Upper lobe of right lung (tissue), 1 donor: ENCODE measurements around the gene SND1. TPM values are rescaled to one million over a fixed set of nuclear protein-coding genes. Genes with fewer than 3 reads are reported as not detected.

Experiments
- ATAC-seq: fragments of 200-7000 bp; cut with Tn5 transposase; one replicate; pipeline ENCODE4 v1.9.1; 2020; ENCODE audit warnings: mild to moderate bottlenecking, moderate library complexity
- DNase-seq: peaks from one replicate; pipeline ENCODE4 v3.0.0-alpha.2; 2020
- H3K27ac ChIP-seq: fragments of 200-600 bp; one replicate; pipeline ENCODE4 v1.8.0; 2022
- H3K27me3 ChIP-seq: fragments of 200-600 bp; one replicate; pipeline ENCODE4 v1.8.0; 2022; ENCODE audit warnings: mild to moderate bottlenecking
- H3K36me3 ChIP-seq: fragments of 200-600 bp; one replicate; pipeline ENCODE4 v1.8.0; 2022
- H3K4me1 ChIP-seq: fragments of 200-600 bp; one replicate; pipeline ENCODE4 v1.8.0; 2022
- H3K4me3 ChIP-seq: fragments of 200-600 bp; one replicate; pipeline ENCODE4 v1.8.0; 2022; ENCODE audit warnings: mild to moderate bottlenecking
- H3K9me3 ChIP-seq: fragments of 200-600 bp; one replicate; pipeline ENCODE4 v1.8.0; 2022
- CTCF ChIP-seq: fragments of 200-600 bp; IDR thresholded peaks from one replicate; pipeline ENCODE4 v1.8.0; 2022; ENCODE audit warnings: antibody characterized with exemption
- intact Hi-C: fragments of 100-400 bp; cut with DNase I; formaldehyde crosslinking; loops from one replicate; pipeline ENCODE4 v1.11.0; 2022
- total RNA-seq: library from RNA; stranded (reverse); fragmentation: NEBNext Ultra II Directional; extraction: Animal tissue kit (Norgen Biotek cat#: 25700); gene quantifications from one replicate; pipeline ENCODE4 v1.2.1, GENCODE V29; 2021
- donor health status: DM: no; HTN: yes; CAD: no; lungs with severe emphysema.

SND1 gene
- total RNA-seq, 1 donor from 2014 or later = 150 TPM

DNA sequence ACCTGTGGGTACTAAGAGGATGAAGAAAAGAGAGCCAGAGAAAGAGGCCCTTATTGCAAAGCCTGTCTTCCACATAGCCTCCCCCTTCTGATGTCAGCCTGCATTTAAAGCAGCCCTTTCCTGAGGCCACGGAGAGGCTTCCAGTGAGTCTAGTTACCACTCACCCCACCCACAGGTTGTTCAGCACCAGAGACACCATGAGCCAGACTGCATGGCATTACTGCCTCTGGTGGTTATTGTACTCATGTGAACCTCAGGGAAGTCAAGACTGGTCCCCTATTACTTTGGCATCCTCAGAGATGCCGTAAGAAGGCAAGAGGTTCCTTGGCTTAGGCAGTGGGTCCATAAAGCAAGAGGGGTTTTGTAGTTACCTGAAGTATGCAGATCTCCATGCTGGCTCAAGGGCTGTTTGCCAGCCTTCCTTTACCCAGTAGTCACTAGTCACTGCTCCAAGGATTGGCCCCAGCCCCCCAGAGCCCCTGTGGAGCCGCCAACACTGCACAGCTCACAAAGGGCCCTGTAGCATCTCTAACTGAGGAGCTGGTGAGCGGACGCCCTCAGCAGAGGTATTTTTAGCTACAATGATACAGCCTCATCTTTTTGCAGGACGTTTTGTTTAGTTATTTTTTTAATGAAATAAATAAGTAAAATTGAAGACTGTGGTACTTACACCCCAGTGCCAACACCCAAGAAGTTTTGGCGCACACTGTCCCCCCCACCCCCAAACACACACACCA lies 358.6 kb downstream of the SND1 start:
- ATAC-seq (no peak), DNase-seq (no peak)
- TF ChIP-seq CTCF = no peak
- Histone ChIP-seq H3K27me3 (no peaks in the 10 kb centered on the region), H3K4me3 (no peak overlapping the region), H3K9me3 (no peaks in the 10 kb centered on the region), H3K27ac (no peak overlapping the region), H3K36me3 (no peaks in the 10 kb centered on the region), H3K4me1 (peaks cover 12% of the 10 kb centered on the region)
- intact Hi-C loops = no loop called here

DNA sequence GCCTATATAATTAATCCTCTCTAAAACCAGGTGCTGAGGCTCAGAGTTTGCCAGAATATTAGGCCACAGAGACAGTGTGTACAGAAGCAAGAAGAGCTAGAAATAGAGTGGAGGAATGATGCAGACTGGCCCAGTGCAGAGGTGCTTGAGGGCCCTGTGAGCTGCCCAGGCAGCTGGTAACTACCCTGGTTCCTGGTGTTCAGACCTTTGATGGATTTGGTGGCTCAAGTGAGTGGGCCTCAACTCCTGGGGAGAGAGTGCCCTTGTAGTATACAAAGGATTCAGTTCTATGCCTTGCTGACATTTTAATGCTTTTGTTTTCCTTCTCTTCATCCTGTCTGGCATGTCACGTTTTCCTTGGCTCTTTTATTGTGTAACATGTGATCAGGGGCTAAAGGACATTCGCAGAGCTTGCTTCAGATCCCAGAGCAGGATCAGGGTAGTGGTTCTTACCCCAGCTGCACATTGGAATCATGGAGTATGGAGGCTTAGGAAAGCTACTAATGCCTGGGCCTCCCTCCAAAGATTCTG lies 359.2 kb downstream of the SND1 start:
- TF ChIP-seq CTCF = no peak
- no peaks in the 10 kb centered on the region for H3K27me3 ChIP-seq
- H3K27ac ChIP-seq = no peak overlapping the region
- H3K4me1 ChIP-seq = peaks cover 15% of the 10 kb centered on the region
- H3K36me3 ChIP-seq = no peaks in the 10 kb centered on the region
- no peak overlapping the region for H3K4me3 ChIP-seq
- ATAC-seq (no peak), DNase-seq (no peak)
- H3K9me3 ChIP-seq = no peaks in the 10 kb centered on the region
- intact Hi-C loops = no loop called here

DNA sequence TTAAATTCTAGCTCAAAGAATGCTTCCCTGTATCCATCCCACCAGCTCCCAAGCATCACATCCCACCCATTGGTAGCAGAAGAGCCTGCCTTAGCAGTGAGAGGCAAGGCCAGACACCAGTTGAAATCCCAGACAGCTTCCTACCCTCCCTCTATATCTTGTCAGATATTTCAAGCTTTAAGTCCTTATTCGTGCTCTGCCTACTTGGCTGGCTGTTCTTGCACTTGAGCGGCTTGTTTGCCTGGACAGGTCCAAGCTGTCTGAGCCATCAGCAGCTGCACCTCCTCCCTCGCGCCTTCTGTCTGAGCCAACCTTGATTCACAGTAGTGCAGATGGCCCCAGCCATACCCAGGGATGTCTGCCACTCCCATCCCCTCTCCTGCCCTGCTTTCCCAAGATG lies 362.8 kb downstream of the SND1 start:
- no peak for ATAC-seq
- intact Hi-C loops = no loop called here
- DNase-seq = no peak

DNA sequence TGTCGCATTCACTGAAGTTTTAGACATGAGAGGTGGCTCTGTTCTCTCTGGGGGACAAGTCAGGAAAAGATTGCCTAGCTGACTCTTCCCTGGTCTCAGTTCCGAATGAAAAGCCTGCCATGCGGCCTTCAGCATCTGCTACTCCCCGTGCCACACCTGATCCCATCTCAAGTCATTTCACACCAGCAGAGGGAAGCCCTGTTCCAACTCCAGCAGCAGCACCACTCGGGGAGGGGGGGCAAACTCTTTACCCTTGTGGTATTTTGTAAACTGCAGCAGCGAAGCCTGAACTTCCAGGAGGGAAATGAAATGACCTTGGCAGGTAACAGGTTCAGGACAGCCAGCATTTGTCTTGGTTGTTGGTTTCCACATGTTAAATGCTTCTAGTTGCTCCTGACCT lies 365.5 kb downstream of the SND1 start:
- DNase-seq (no peak), ATAC-seq (peak; percentile 54)
- Histone ChIP-seq H3K27me3 (no peaks in the 10 kb centered on the region), H3K4me1 (peaks cover 29% of the 10 kb centered on the region), H3K9me3 (no peaks in the 10 kb centered on the region), H3K36me3 (peaks cover 5% of the 10 kb centered on the region), H3K27ac (no peak overlapping the region), H3K4me3 (no peak overlapping the region)
- TF ChIP-seq CTCF = no peak
- intact Hi-C loops = no loop called here

More for the DNA sequence above, 362.8 kb downstream of the SND1 start:
- no peaks in the 10 kb centered on the region for H3K27me3 ChIP-seq
- H3K36me3 ChIP-seq = no peaks in the 10 kb centered on the region
- H3K4me3 ChIP-seq = no peak overlapping the region
- TF ChIP-seq CTCF = no peak
- H3K27ac ChIP-seq = no peak overlapping the region
- no peaks in the 10 kb centered on the region for H3K9me3 ChIP-seq
- peaks cover 29% of the 10 kb centered on the region for H3K4me1 ChIP-seq

DNA sequence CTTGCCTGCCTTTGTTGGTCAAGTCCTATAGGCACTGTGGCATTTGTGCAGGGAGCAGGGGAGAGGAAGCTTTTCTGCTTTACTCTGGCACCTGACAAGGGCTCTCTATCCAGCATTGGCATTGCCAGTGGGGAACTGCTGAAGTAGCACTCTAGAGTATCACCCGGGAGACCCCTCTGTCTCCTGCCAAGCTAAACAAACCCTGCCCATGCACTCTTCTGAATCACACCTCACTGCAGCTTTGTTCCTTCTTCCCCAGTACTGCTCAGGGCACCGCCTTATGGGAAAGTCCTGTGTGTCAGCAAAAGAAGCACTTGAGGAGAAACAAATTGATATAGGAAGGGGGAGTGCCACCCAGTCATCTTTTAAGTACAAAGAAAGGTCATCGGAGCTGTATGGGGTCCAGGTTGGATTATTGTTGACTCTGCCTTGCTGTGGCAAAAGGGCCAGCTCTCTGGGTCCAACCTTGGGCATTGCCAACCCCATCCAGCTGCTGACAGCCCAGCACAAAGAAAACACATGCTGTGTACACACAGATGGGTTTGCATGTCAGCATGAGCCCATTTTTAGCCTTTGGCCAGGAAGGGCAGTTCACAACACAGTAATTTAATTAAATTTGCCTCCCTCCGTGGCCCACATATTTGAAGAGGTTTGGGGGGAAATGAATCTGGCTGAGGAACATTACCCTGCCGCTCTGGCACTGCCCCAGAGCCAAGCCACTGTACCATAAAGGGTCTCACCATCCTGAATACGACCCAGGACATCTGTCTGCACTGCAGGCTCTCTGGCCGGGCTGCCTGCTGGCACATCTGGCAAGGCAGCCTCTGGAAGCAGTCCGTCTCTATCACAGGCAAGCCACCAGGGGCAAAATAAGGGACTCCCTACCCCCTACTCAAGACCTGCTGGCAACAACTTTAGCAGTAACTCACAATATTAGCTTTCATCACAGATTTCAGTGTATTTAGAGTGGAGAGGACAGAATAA lies 366.2 kb downstream of the SND1 start:
- ATAC-seq (peak; percentile 89), DNase-seq (no peak)
- Histone ChIP-seq H3K4me3 (no peak overlapping the region), H3K36me3 (peaks cover 5% of the 10 kb centered on the region), H3K9me3 (no peaks in the 10 kb centered on the region), H3K27me3 (no peaks in the 10 kb centered on the region), H3K27ac (no peak overlapping the region), H3K4me1 (peaks cover 29% of the 10 kb centered on the region)
- intact Hi-C loops = no loop called here
- no peak for TF ChIP-seq CTCF
